ENCODE results near the gene PLPPR5. TPM values are rescaled to one million over a fixed set of nuclear protein-coding genes. Genes with fewer than 3 reads are reported as not detected.

PLPPR5 gene
- total RNA-seq, 4 donors from 2014 or later = not detected

GRCh38 chr1:98969798-98970490, 34.7 kb downstream of the PLPPR5 start:
- Histone ChIP-seq H3K27me3 (no peaks in the 10 kb centered on the region), H3K4me1 (no peaks in the 10 kb centered on the region), H3K9me3 (no peaks in the 10 kb centered on the region), H3K4me3 (no peak overlapping the region), H3K36me3 (no peaks in the 10 kb centered on the region), H3K27ac (no peak overlapping the region)
- 34% methylated on average over 1 of the region's 1 CpG for WGBS
- TF ChIP-seq POLR2A (IDR thresholded peaks at IDR 0.05) = no peak
- no peak for TF ChIP-seq POLR2AphosphoS5 (IDR thresholded peaks at IDR 0.05)
- DNase-seq (ENCODE audit: low spot score in 2 of 2) = no peak

GRCh38 chr1:98967122-98967521, 37.5 kb downstream of the PLPPR5 start:
- TF ChIP-seq POLR2A (IDR thresholded peaks at IDR 0.05) (no peak), POLR2AphosphoS5 (IDR thresholded peaks at IDR 0.05) (no peak), EP300 (IDR thresholded peaks at IDR 0.05) (no peak)
- TF ChIP-seq, protein P1, sequence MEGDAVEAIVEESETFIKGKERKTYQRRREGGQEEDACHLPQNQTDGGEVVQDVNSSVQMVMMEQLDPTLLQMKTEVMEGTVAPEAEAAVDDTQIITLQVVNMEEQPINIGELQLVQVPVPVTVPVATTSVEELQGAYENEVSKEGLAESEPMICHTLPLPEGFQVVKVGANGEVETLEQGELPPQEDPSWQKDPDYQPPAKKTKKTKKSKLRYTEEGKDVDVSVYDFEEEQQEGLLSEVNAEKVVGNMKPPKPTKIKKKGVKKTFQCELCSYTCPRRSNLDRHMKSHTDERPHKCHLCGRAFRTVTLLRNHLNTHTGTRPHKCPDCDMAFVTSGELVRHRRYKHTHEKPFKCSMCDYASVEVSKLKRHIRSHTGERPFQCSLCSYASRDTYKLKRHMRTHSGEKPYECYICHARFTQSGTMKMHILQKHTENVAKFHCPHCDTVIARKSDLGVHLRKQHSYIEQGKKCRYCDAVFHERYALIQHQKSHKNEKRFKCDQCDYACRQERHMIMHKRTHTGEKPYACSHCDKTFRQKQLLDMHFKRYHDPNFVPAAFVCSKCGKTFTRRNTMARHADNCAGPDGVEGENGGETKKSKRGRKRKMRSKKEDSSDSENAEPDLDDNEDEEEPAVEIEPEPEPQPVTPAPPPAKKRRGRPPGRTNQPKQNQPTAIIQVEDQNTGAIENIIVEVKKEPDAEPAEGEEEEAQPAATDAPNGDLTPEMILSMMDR (IDR thresholded peaks at IDR 0.05) = no peak
- Histone ChIP-seq H3K27ac (no peak overlapping the region), H3K36me3 (no peaks in the 10 kb centered on the region), H3K9me3 (no peaks in the 10 kb centered on the region), H3K4me3 (no peak overlapping the region), H3K4me1 (no peaks in the 10 kb centered on the region), H3K27me3 (no peaks in the 10 kb centered on the region)
- DNase-seq (ENCODE audit: low spot score in 2 of 2) = no peak
- WGBS = 92% methylated on average over 1 of the region's 1 CpG

DNA sequence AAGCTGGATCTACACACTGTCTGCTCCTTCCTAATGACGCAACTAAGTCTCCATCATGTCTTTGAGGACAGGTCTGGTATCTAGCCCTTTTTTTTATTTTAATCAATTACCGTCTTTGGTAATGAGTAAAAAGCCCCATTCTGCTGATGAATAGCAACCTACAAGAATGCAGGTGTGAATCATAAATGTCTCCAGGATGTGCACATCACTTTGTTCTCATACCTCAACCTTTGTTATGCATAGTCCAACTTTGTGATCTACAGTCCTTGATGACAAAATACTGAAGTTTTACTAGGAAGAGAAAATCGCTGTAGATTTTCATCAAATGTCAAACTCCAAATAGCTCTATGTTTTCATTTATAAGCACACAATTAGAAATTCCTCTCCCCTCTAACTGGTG, 39.3 kb downstream of the PLPPR5 start:
- Histone ChIP-seq H3K4me3 (no peak overlapping the region), H3K27me3 (no peaks in the 10 kb centered on the region), H3K27ac (no peak overlapping the region), H3K9me3 (no peaks in the 10 kb centered on the region), H3K4me1 (no peaks in the 10 kb centered on the region), H3K36me3 (no peaks in the 10 kb centered on the region)
- DNase-seq (ENCODE audit: low spot score in 2 of 2) = no peak
- 95% methylated on average over 3 of the region's 3 CpGs for WGBS
- TF ChIP-seq EP300 (IDR thresholded peaks at IDR 0.05) (no peak), POLR2AphosphoS5 (IDR thresholded peaks at IDR 0.05) (no peak)
- TF ChIP-seq, protein P1 (IDR thresholded peaks at IDR 0.05) = no peak

- DNase-seq (ENCODE audit: low spot score in 2 of 2) = no peak
- no peaks in the 10 kb centered on the region for H3K27me3 ChIP-seq
- no peak for TF ChIP-seq POLR2AphosphoS5 (IDR thresholded peaks at IDR 0.05)
- TF ChIP-seq, protein P1 (IDR thresholded peaks at IDR 0.05) = no peak
- TF ChIP-seq POLR2A (IDR thresholded peaks at IDR 0.05) = no peak
- H3K36me3 ChIP-seq = no peaks in the 10 kb centered on the region
- WGBS = 56% methylated on average over 4 of the region's 4 CpGs
- H3K27ac ChIP-seq = no peak overlapping the region
- no peaks in the 10 kb centered on the region for H3K9me3 ChIP-seq
- no peak overlapping the region for H3K4me3 ChIP-seq
- H3K4me1 ChIP-seq = no peaks in the 10 kb centered on the region
Measured at GRCh38 chr1:98964198-98964597, 40.5 kb downstream of the PLPPR5 start.

DNA sequence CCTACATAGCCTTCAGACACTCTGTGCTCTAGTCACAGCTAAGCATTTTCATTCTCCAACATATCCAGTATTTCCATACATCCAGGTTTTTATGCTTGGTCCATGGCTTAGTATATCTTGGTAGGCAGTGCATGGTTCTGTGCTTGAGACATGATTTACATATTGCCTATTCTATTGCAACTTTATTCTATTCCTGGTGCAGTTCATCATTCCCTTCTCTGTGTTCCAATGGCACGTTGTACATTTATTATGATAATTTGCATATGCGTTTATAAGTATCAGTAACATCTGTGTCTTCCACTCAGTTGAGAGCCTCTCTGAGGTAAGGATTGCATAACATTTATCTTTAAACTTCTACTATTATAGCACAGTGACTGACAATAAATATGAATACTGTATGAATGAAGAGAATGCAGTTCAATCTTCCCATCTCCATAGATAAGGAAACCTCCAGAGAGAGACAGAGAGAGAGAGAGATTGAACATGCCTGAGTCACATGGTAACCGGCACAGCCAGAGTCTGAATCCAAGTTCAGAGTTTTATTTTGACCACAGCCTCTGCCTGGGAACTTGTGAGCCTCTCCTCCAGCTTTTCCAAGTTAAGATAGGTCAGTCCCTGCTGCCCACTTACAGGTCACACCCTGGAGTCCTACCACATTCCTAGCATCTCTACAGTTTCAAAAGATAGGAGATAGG, 41.5 kb downstream of the PLPPR5 start:
- Histone ChIP-seq H3K4me1 (no peaks in the 10 kb centered on the region), H3K9me3 (no peaks in the 10 kb centered on the region), H3K27ac (no peak overlapping the region), H3K36me3 (no peaks in the 10 kb centered on the region), H3K27me3 (no peaks in the 10 kb centered on the region), H3K4me3 (no peak overlapping the region)
- 53% methylated on average over 3 of the region's 3 CpGs for WGBS
- TF ChIP-seq POLR2AphosphoS5 (IDR thresholded peaks at IDR 0.05) = no peak
- TF ChIP-seq POLR2A (IDR thresholded peaks at IDR 0.05) = no peak
- TF ChIP-seq, protein P1 (IDR thresholded peaks at IDR 0.05) = no peak
- no peak for TF ChIP-seq EP300 (IDR thresholded peaks at IDR 0.05)
- no peak for DNase-seq (ENCODE audit: low spot score in 2 of 2)

All from suprapubic skin (tissue), 4 donors.